ENCODE measurements around the gene MALAT1. TPM values are rescaled to one million over a fixed set of nuclear protein-coding genes. Genes with fewer than 3 reads are reported as not detected.

Gene MALAT1
- 35.0 to 89.7 TPM (median 73.8 TPM) in 5 replicates for total RNA-seq (2022; extraction: Qiagen RNA extraction; ENCODE audit: low read depth)

GRCh38 chr11:65498977-65499712, at the start of gene MALAT1:
MALAT1 (plus strand) TSS chr11:65499045.

GRCh38 chr11:65524741-65525545, 26.1 kb downstream of the MALAT1 start, which contains the start of gene SCYL1:
SCYL1 (plus strand) TSS chr11:65525083; CDS start chr11:65525154, 71 bp downstream.

Other genes with a start within 250 kb of the MALAT1 start
- 11.8 to 20.5 TPM (median 13.7 TPM) in 5 replicates for gene POLA2, start 237.1 kb upstream of the MALAT1 start, total RNA-seq (2022; extraction: Qiagen RNA extraction; ENCODE audit: low read depth)
- 17.3 to 23.6 TPM (median 20.1 TPM) in 5 replicates for gene CDC42EP2, start 184.2 kb upstream of the MALAT1 start, total RNA-seq (2022; extraction: Qiagen RNA extraction; ENCODE audit: low read depth)
- 37.7 to 44.3 TPM (median 39.7 TPM) in 5 replicates for gene DPF2, start 165.2 kb upstream of the MALAT1 start, total RNA-seq (2022; extraction: Qiagen RNA extraction; ENCODE audit: low read depth)
- 0.40 to 0.94 TPM (median 0.87 TPM) in 5 replicates for gene TIGD3, start 144.3 kb upstream of the MALAT1 start, total RNA-seq (2022; extraction: Qiagen RNA extraction; ENCODE audit: low read depth)
- gene SLC25A45, start 116.4 kb upstream of the MALAT1 start, total RNA-seq (2022; extraction: Qiagen RNA extraction; ENCODE audit: low read depth): 11.7 to 16.3 TPM (median 15.2 TPM) in 5 replicates
- gene FRMD8, start 112.4 kb upstream of the MALAT1 start, total RNA-seq (2022; extraction: Qiagen RNA extraction; ENCODE audit: low read depth): 47.9 to 66.2 TPM (median 63.6 TPM) in 5 replicates
- 108 to 253 TPM (median 201 TPM) in 5 replicates for gene NEAT1, start 76.2 kb upstream of the MALAT1 start, total RNA-seq (2022; extraction: Qiagen RNA extraction; ENCODE audit: low read depth)
- 46.9 to 64.2 TPM (median 62.2 TPM) in 5 replicates for gene SCYL1, start 26.0 kb downstream of the MALAT1 start, total RNA-seq (2022; extraction: Qiagen RNA extraction; ENCODE audit: low read depth)
- 90.4 to 131 TPM (median 110 TPM) in 5 replicates for gene LTBP3, start 59.3 kb downstream of the MALAT1 start, total RNA-seq (2022; extraction: Qiagen RNA extraction; ENCODE audit: low read depth)
- gene ZNRD2, start 71.4 kb downstream of the MALAT1 start, total RNA-seq (2022; extraction: Qiagen RNA extraction; ENCODE audit: low read depth): 65.2 to 81.7 TPM (median 80.6 TPM) in 5 replicates
- gene FAM89B, start 73.5 kb downstream of the MALAT1 start, total RNA-seq (2022; extraction: Qiagen RNA extraction; ENCODE audit: low read depth): 29.6 to 51.1 TPM (median 48.0 TPM) in 5 replicates
- gene EHBP1L1, start 77.0 kb downstream of the MALAT1 start, total RNA-seq (2022; extraction: Qiagen RNA extraction; ENCODE audit: low read depth): 28.2 to 38.2 TPM (median 34.7 TPM) in 5 replicates
- gene KCNK7, start 96.8 kb downstream of the MALAT1 start, total RNA-seq (2022; extraction: Qiagen RNA extraction; ENCODE audit: low read depth): 0.29 to 0.82 TPM (median 0.41 TPM) in 5 replicates
- 38.9 to 53.5 TPM (median 48.3 TPM) in 5 replicates for gene MAP3K11, start 115.2 kb downstream of the MALAT1 start, total RNA-seq (2022; extraction: Qiagen RNA extraction; ENCODE audit: low read depth)
- gene PCNX3, start 116.7 kb downstream of the MALAT1 start, total RNA-seq (2022; extraction: Qiagen RNA extraction; ENCODE audit: low read depth): 26.1 to 36.6 TPM (median 36.0 TPM) in 5 replicates
- gene SIPA1, start 139.1 kb downstream of the MALAT1 start, total RNA-seq (2022; extraction: Qiagen RNA extraction; ENCODE audit: low read depth): 12.7 to 19.1 TPM (median 17.6 TPM) in 5 replicates
- 62.9 to 74.7 TPM (median 72.1 TPM) in 5 replicates for gene RELA, start 163.9 kb downstream of the MALAT1 start, total RNA-seq (2022; extraction: Qiagen RNA extraction; ENCODE audit: low read depth)
- gene KAT5, start 213.2 kb downstream of the MALAT1 start, total RNA-seq (2022; extraction: Qiagen RNA extraction; ENCODE audit: low read depth): 40.6 to 53.9 TPM (median 50.3 TPM) in 5 replicates
- gene RNASEH2C, start 221.8 kb downstream of the MALAT1 start, total RNA-seq (2022; extraction: Qiagen RNA extraction; ENCODE audit: low read depth): 39.2 to 49.6 TPM (median 47.9 TPM) in 5 replicates

Measured in A549 treated with GW870086 at 1 μM for 4 hours (cell line).